Heart left ventricle (tissue), 13 donors: ENCODE results near the gene FAM219B.

Experiments used
- POLR2A ChIP-seq, 2 donors: fragments of 450-650 bp; IDR thresholded peaks; one replicate each; pipeline ENCODE4 v1.6.1; 2017; ENCODE audit warnings: antibody characterized with exemption in 2 of 2, mild to moderate bottlenecking in 2 of 2, moderate library complexity in 2 of 2
- TF ChIP-seq, protein P1 (sequence below), 12 donors: fragments of 200-600 bp; sonication (generic) in 4 of 12; IDR thresholded peaks; one replicate each; pipeline versions ENCODE4 v1.5.0 to v1.8.0; 2018 to 2022; ENCODE audit warnings: antibody characterized with exemption in 12 of 12, mild to moderate bottlenecking in 5 of 12
- donor health status: ischemic (EF 13 %, LVEDD 7.1; RV severe dilation, severe dysfunction).
- donor health status: DM: no; HTN: yes; CAD: no.
- donor health status: DM: no; HTN: no; CAD: no.
- donor health status: ischemic (EF 25% LVEDD 6.9; RV normal size, moderate dysfunction).
- donor health status: ischemic (EF 25% LVEDD 5.7; RV mildly dilated, moderate dysfunction).
- donor health status: ischemic (EF 35%, LVEDD 5.7; RV mildly dilated, moderate dysfunction).
- donor health status: nonischemic (EF 11% LVEDD 7.7; RV severe dilation, severe dysfunction).
- donor health status: DM: yes; HTN: yes; CAD: no.
- donor health status: PGD.
- donor health status: ischemic (EF 29% LVEDD 5.4; RV normal size, mild dysfunction).
- donor health status: nonischemic (EF 23%, LVEDD 6.1; RV moderate dilation, normal function).

DNA sequence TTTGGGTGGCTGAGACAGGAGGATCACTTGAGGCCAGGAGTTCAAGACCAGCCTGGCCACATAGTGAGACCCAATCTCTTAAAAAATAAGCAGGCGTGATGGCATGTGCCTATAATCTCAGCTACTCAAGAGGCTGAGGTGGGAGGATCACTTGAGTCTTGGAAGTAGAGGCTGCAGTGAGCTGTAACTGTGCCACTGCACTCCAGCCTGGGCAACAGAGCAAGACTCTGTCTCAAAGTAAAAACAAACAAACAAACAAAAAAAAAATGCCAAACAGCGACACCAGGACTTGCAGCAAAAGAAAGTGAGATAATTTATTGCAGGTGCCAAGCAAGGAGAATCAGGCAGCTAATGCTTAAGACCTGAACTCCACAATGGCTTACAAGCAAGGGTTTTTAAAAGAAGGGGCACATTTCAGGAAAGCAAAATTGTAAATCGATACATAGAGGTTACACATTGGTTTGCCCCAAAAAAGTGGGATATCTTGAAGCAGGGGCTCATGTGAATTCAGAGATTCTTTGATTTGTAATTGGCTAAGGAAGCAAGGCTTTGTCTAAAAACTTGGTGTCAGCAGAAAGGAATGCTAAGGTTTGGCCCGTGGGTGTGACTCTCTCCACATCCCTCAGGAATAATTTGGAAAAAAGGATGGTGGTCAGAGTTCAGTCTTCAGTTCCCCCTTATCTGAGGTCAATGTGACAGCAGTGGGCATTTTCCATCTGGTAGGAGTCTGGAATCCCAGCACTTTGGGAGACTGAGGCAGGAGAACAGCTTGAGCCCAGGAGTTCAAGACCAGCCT, 22.0 kb downstream of the FAM219B start:
- TF ChIP-seq POLR2A (IDR thresholded peaks at IDR 0.05): no peak
- TF ChIP-seq, protein P1, sequence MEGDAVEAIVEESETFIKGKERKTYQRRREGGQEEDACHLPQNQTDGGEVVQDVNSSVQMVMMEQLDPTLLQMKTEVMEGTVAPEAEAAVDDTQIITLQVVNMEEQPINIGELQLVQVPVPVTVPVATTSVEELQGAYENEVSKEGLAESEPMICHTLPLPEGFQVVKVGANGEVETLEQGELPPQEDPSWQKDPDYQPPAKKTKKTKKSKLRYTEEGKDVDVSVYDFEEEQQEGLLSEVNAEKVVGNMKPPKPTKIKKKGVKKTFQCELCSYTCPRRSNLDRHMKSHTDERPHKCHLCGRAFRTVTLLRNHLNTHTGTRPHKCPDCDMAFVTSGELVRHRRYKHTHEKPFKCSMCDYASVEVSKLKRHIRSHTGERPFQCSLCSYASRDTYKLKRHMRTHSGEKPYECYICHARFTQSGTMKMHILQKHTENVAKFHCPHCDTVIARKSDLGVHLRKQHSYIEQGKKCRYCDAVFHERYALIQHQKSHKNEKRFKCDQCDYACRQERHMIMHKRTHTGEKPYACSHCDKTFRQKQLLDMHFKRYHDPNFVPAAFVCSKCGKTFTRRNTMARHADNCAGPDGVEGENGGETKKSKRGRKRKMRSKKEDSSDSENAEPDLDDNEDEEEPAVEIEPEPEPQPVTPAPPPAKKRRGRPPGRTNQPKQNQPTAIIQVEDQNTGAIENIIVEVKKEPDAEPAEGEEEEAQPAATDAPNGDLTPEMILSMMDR (IDR thresholded peaks at IDR 0.05): no peak
